CD4-positive, alpha-beta T cell treated with Interleukin-15 for 1 hour (primary cell): Measurements from ENCODE around the gene CFAP46.

Experiments used
- DNase-seq: peaks from one replicate; pipeline ENCODE4 v3.0.0-alpha.2; 2020

The CFAP46 gene

DNA sequence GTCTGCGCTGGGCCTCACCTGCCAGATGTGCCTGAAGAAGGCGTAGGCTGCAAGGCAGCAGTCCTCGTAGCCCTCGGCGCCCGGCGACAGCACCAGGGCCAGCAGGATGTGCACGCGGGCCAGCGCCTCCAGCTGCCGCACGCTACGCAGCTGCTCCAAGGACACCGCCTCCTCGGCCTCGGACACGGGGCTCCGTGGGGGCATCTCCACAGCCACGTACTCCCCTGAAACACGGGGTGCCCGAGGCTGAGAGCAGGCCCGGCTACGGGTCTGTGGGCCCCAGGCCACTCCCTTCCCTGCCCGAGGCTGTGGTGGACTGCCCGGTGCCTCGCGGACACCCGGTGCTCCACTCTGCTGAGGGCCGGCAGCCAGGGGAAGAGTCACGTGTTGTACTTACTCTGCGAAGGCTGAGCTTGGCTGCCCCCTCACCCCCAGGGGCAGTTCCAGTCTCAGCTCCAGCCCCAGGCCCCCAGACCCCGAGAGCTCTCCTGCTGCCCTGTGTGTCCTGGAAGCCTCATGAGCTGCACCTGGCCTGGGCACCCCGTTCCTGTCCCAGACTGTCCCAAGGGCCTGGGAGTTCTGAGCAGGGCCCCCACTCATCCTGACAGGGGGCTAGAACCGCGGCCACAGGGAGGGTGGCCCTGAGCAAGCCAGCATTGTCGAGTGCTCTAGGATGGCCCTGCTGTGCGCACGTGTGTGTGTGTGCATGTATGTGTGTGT is 62.8 kb downstream of the CFAP46 start:
- no peak for DNase-seq

DNA sequence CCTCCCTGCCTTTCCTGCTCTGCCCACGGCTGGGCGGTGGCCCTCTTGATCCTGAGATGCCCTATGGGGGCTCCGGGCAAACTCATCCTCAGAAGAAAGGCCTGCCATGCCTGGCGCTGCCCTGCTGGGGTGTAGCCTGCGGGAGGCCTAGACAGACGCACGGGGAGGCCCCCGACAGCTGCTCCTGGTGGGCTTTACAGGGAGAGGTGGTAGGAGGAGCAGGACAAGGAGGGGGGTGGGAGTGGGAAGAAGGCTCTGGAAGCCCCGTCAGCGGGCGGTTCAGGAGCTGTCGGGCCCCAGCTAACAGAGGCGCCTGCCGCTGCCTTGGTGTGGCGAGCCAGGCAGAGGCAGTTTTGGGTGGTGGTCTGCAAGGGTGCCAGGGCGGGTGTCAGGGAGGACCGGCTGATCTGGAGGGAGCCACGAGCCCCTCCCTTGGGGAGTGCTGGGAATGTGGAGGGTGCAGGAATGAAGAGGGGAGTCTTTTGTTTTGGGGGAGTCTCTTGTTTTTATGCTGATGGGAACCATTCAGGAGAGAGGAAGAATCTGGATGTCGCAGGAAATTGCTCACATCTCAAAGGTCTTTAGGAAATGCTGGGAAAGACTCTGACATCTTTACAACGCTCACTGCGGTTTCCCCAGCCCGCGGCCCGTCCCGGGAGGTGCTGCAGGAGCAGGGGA is 63.5 kb downstream of the CFAP46 start:
- no peak for DNase-seq

DNA sequence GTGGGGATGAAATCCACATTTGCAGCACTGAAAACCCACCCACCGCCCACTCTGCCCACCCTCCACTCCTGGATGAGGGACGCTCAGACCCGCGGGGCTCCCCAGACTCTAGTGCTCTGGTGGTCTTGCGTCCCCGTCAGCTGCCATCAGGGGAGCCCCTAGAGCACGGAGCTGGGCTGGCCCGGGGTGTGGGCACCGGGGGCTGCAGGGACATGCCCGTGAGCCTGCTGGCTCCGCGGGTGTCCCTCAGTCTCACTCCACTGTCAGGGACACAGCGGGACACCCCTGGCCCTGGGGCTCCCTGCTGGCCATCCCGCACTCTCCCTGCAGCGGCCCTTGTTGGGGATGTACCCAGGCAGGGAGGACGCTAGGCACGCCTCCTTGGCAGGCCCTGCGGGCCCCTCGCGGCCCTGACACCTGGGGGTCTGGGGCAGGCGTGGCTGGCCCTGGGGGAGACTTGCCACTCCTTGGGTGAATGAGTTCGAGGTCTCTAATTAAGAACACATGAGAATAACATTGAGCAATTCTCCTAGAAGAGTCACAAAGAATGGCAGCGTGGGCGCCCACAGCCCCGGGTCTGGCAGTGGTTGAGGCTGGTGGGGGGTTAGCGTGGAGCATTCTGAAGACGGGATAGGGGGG is 64.2 kb downstream of the CFAP46 start:
- DNase-seq = no peak

DNA sequence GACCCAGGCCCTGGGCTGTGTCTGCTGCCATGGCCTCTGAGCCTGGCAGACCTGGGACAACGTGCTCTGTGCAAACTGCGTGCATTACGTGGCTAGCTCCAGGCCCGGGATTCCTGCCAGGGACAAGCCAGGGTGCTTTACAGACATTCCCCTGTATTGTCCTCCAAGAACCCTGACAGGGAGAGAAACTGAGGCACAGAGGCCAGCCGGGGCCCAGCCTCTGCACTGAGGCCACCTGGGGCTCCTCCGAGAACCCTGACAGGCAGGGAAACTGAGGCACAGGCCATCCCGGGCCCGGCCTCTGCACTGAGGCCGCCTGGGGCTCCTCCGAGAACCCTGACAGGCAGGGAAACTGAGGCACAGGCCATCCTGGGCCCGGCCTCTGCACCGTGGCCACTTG is 64.9 kb downstream of the CFAP46 start:
- no peak for DNase-seq

DNA sequence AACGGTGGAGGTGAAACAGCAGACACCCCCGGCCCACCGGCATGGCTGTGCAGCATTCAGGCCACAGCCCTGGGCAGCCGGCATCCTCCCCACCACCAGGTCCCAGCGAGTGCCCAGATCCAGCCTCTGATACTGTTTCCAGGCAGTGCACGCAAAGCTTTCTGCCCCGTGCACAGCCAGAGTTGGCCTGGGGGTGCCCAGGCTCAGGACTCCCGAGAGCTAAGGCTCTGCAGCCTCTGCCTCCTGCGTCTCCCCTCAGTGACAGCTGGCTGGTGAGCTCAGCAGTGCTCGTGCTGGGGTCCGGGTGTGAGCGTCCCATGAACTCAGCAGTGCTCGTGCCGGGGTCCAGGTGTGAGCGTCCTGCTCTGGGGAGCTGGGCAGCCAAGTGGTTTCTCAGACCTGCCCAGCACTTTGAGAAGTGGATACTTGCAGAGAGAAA is 65.4 kb downstream of the CFAP46 start:
- no peak for DNase-seq

DNA sequence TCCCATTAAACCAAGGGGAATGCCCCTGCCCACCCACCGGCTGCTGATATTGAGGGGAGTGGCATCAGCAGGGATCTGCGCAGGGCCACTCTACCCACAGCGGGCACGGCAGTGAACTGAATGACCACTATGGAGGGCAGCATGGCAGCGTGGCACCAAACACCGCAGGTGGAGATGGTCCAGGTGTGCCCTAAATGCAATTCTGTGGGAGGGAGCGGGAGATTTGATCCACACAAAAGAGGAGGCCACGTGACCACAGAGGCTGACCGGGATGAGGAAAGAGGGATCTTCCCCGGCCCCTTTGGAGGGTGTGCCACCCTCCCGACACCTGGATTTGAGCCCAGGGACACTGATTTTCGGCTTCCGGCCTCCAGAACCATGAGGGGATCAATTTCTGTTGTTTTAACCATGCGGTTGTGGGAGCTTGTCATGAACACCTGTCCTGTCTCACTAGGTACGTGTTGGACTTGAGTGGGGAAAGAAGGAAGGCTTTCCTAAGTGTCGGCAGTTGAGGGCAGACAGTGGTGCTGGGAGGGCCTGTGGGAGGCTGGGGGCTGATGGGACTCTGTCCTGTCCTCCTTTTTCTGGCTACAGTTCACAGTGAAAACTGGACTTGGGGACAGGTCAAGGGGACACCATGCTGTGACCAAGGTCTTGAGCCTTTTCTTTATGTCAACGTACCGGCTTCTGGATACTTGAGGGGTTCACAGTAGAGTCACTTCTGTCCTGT is 66.1 kb downstream of the CFAP46 start:
- no peak for DNase-seq

DNA sequence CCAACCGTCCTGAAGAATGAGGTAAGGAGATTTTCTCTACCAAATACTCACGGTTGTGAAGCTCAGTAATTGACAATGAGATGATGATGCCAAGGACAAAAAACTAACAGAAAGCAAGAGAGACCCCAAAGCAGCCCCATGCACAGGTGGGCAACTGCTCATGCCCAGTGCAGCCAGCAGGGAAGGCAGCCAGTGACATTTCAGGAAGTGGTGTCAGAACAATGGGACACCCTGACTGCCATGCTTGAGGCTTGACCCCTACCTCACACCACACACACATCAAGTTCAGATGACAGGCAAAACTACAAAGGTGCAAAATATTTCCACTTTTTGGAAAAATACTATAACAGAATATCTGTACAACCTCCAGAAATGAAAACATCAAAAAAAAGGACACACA is 66.9 kb downstream of the CFAP46 start:
- no peak for DNase-seq

DNA sequence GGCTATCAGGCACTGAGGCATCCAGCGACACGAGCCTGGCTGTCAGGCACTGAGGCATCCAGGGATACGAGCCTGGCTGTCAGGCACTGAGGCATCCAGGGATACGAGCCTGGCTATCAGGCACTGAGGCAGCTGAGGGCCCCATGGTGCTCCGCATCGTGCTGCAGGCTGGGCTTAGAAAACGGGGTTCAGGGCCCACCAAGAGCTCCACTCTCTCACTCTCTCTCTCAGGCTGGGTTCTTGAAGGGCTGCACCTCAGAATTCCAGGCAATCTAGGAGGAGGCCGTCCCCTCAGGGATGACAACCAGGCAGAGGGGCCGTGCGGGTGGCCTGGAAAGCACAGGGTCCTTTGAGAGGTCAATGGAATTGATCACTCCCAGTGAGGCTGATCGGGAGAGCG is 69.0 kb downstream of the CFAP46 start:
- DNase-seq = peak; percentile 7

DNA sequence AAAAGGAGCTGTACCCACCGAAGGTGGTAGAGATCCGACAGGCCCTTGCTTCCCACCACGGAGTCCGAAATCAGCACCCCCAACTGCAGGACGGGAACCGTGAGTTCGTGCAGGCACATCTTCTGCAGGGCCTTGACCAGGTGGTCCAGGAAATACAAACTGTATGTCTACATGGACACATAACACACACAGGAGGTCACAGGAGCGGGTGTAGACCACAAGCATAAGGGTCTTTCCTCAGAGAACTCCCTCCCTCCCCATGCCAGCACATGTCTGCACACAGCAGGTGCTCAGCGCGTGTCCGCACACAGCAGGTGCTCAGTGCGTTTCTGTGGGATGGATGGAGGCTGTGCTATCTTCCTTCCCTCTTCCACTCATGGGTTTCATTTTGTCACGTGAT is 69.7 kb downstream of the CFAP46 start:
- peak; percentile 15 for DNase-seq

DNA sequence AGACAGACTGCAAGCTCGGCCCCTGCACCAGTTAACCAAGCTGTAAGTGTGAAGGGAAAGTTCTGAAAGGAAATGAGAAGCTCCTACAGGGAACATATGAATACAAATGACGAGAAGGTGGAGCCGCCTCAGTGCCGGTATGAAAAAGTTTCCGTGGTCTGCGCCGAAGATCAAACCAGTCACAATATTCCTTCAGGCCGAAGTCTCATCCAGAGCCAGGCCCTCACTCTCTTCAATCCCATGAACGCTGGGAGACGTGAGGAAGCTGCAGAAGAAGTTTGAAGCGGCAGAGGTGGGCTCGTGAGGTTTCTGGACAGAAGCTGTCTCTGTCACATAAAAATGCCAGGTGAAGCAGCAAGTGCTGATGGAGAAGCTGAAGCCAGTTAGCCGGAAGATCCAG is 71.9 kb downstream of the CFAP46 start:
- peak; percentile 9 for DNase-seq

DNA sequence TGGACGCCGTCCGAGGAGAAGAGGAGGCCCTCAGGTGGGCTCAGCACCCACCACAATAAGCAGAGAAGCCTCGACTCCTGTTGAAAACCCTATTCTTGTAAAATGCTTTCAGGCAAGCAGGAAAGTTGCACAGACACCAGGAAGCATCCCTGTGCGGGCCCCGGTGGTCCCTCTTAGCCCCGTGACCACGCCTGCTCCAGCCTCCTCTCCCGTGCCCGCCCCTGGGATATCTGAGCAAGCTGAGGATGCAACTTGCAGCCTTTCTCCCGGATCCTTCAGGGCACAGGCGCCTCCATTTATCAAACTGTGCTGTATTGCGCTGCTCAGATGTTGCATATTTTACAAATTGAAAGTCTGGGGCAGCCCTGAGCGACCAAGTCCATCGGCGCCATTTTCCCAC is 72.7 kb downstream of the CFAP46 start:
- no peak for DNase-seq

DNA sequence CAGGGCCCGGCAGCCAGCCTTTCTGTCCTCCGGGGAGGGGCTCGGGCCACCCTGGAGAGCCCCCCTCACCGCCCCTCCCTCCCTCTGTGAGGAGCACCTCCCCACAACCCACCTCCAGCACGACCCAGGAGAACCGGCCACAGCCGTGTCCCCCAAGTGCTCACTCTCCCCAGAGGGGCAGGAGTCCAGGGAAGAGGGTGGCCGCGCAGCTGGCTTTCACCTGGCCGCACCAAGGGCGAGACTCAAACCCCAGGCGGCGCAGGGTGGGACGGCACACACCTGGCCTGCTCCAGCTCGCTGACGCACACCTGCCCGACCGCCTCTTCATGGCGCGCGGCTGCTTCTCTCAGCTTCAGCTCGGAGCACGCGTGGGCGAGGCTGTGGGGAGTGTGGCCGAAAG is 73.4 kb downstream of the CFAP46 start:
- peak; percentile 16 for DNase-seq

DNA sequence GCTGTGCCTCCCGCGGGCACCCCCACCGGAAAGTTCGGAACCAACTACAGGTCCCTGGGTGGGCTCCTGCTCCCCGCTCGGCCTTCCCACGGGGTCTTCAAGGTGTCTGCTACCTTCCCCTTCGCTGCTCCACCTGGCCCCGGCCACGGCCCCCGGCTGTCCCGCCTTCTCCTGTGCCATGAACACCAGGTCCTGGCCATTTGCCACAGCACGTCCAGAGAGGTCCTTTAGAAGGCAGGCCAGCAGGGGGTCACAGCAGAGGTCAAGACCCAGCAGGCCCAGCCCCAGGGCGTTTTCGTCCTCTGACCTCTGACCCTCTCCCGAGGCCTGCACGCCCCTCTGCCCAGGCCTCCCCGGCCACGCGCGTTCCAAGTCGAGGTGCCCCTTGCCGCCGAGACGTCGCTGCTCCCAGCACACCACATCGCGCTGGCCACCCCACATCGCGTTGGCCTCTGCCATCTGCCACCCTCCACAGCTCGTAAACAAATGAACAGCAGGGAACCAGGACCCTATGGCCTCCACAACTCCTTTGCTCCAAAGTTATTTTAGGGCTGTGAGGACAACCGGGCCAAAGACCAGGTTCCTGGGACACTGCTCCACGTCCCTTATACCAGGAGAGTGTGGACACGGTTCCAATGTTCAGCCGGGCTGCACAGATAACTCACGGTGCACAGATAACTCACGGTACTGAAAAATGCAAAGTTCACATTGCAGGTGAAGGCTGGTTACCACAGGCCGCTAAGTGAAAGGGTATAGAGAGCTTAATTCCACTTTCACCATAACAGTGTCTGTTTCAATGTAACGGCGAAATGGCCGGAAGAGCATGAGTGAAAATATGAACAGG is 74.3 kb downstream of the CFAP46 start:
- DNase-seq = peak; percentile 15

DNA sequence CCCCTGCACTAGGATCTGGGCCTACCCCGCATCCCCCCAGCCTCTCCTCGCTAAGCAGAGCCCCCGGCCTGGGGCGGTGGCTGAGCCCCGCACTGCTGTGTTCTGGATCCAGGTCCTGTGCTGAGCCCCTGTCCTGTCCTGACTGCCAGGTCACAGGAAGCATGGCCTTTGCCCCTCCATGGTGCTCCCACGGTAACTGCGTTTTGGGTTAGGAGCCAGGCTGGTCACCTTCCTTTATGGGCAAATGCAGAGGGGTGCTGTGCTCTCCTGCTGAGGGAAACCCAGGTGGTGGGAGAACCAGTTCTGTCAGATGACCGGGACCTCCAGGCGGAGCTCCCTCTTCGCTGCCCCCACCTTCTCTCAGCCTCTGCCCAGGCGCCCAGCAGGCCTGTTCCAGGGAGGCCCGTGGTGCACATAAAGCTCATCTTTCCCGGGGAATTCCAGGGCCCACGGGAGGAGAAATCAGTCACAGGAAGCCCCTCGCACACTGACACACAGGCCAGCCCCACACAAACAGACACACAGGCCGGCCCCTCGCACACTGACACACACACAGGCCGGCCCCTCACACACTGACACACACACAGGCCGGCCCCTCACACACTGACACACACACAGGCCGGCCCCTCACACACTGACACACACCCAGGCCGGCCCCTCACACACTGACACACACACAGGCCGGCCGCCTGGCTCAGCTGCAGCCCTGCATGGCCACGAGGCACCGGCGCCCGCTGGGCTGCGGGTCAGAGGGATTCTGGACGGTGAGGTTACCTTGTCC is 75.6 kb downstream of the CFAP46 start:
- peak; percentile 12 for DNase-seq

DNA sequence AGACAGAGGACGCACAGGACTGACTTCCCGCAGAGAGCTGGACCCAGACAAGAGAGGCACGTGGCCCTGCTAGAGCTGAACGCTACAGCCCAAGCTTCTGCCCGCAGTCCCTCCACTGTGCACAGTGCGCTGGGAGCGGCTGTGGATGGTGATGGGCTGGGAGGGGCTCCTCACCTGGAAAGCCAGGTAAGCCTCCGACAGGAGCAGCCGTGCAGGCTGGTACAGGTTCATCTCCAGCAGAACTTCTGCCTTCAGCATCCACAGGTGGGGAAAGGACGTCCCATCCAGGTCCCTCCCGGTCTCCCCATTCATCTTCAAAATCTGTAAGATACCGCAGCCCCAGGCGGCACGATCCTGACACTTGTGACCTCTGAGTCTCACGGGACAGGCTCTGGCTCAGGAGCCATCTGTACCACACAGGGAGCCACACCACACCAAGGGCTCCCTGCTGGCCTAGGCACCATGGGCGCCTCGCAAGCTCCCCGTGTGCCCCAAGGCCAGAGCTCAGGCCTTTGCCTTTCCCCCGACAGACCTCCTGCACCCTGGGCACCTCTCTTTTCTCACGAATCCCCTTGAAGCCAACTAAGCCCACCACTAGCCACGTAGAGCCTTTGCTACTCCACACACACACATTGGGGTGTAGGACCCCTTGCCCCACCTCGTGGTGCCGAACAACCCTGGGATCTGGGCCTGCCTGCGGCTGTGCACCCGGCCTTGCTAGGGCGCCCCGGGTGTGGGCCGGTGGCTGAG is 76.3 kb downstream of the CFAP46 start:
- peak; percentile 10 for DNase-seq

DNA sequence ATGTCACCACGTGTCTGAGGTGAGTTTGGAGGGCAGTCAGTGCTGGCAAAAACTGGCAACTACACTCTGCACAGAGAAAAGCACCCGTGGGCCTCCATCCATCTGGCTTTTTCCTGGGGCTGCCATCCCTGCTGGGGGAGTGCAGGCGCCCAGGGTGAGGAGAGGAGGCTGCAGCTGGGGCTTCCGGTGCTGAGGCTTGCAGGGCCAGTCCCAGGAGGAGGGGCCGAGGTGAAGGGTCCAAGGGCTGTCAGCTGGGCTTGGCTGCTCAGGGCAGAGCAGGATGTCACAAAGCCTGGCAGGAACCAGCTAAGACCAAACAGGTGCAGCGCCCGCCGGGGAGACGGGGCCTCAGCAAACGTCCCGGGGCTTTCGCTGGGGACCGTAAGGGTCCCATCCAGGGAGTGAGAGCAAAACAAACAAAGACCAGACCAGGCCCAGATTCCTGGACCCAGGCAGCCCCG is 77.2 kb downstream of the CFAP46 start:
- no peak for DNase-seq

DNA sequence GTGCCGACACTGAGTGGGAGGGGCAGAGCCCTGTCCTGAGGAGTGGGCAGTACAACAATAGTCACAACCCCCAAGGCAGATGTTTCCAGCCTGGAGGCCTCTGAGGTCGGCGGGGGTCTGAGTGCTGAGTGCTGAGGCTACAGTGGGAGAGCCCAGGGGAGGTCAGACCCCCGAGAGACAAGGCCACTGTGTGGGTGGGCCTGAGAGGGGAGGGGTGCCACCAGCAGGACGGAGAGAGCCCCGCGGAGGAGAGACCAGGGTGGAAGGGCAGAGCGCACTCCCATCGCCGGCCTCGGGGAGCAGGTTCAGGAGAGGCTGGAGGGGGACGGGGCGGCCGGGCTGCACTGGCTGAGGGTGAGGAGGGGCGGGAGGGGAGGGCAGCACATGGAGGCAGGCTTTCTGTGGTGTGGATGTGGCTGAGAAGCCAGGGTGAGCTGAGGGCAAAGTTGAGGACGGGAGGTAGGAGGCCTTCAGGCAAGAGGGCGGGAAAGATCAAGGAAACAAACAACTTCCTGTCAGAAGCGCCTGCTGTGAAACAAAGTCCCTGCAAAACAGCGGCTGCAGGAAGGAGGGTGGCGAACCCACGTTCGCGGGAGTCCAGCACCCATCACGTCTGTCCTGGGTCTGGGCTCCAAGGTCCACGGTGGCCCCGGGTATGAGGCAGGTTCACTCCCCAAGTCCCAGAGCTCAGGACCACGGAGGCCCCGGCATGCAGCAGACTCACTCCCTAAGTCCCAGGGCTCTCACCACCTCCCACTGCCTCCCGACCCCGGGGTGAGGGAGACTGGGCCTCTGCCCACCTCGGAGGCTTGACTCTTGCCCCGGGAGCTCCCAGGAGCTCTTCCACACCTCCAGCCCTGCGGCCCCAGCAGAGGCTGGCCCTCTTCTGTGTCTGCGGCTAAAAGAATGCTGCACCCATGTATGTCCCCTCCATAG is 79.6 kb downstream of the CFAP46 start:
- no peak for DNase-seq

DNA sequence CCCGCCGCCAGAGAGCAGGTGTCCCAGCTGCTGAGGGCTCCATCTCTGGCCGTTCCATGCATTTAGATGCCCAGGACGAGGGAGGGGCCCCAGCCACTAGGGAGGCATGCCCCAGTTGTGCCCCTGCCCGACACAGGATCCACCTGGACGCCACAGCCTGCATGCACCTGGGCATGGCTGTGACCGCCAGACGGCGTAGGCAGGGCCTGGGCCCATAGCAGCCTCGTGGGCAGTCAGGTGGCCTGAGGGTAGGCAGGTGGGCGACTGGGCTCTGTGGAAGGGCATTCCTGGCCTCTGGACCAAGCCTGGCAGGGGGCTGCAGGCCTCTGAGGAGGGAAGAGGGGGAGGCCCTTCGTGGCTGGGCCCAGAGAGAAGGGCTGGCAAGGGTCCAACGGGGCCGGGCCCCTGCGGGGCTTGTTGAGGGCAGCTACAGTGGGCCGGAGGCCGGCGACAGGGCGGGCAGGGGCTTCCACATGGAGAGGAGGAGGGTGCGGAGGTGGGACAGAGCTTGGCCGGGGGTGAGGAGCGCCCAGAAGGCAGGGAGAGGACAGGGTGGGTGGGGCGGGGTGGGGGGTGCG is 80.4 kb downstream of the CFAP46 start:
- no peak for DNase-seq

DNA sequence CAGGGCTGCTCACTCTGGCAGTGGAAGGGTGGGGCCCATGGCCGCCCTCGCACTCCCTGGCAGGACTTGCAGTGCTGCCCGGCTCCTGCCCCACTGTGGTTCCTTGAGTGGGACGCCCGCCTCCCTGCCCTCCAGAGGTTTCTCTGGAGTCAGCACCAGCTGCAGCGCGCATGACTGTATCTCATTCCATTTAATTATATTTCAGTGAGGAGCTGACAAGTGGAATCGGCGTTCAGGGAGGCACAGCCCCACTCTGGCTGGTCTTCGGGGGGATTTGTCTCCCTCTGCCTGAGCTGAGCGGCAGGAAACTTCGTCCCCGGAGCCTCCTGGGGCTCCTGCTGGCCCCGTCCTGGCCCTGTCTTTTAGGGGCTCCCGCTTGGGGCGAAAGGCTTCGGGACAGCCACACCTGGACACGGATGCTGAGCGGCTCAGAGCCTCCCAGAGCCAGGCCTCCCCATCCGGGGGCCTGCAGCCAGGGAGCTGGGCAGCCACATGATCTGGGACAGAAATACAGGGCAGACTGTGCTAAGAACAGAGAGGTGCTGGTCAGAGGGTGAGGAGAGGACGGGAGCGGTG is 81.2 kb downstream of the CFAP46 start:
- DNase-seq = no peak
